Stimulated activated CD4-positive, alpha-beta T cell treated with anti-CD3 and anti-CD28 coated beads, Interleukin-15, amount 100 ng/mL, for 24 hours (primary cell): ENCODE data around the gene PPP1R9B.
A peak's percentile ranks its signal among the peaks of the same experiment; 100 is the strongest.

Experiments used
- DNase-seq: peaks from one replicate; pipeline ENCODE4 v3.0.0-alpha.2; 2020

PPP1R9B gene

DNA sequence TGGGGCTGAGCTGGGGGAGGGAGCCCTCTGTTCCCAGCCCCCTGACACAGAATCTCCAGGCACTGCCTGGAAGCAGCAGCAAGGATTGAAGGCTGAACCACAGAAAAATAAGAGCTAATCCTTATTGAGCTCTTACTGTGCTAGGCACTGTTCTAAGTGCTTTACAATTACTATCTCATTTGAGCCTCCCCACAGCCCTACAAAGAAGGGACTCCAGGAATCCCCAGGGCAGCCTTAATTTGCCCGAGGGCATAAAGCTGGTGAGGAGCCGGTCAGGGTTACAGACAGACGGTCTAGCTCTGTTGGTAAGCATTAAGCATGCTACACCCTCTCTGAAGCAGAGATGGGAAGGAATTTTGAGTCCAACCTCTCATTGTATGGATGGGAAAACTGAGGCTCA lies 27.5 kb downstream of the PPP1R9B start:
- no peak for DNase-seq

DNA sequence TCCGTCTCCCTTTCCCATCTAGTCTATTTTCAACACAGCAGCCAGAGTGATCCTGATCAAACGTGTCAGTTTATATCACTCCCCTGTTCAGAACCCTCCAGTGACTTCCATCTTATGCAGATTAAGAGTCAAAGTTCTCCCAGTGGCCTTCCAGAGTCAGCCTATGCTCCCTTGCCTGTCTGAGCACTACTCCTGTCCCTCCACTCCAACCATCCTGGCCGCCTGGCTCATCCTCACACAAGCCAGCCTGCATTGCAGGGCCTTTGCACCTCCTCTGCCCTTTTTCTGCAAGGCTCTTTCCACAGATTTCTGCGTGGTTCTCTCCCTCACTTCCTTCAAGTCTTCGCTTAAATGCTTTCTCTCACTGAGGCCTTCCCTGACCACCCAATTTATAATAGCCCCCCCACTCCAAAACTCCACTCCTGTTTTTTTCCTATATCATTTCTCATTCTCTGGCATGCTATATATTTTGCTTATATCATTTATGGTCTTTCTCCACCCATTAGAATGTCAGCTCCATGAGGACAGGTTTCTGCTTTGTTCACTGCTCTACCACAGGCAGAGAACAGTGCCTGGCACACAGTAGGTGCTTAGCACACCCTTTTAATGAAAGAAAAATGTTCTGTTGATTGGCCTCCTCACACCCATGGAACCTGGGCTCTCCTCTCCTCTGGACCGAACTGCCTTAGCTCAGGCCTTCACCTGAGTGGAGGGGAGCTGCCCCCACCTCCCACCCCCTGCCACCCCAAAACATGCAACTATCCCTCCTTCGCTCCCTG lies 29.8 kb downstream of the PPP1R9B start:
- DNase-seq = no peak

GRCh38 chr17:50118828-50119218 lies 31.7 kb downstream of the PPP1R9B start:
- no peak for DNase-seq

DNA sequence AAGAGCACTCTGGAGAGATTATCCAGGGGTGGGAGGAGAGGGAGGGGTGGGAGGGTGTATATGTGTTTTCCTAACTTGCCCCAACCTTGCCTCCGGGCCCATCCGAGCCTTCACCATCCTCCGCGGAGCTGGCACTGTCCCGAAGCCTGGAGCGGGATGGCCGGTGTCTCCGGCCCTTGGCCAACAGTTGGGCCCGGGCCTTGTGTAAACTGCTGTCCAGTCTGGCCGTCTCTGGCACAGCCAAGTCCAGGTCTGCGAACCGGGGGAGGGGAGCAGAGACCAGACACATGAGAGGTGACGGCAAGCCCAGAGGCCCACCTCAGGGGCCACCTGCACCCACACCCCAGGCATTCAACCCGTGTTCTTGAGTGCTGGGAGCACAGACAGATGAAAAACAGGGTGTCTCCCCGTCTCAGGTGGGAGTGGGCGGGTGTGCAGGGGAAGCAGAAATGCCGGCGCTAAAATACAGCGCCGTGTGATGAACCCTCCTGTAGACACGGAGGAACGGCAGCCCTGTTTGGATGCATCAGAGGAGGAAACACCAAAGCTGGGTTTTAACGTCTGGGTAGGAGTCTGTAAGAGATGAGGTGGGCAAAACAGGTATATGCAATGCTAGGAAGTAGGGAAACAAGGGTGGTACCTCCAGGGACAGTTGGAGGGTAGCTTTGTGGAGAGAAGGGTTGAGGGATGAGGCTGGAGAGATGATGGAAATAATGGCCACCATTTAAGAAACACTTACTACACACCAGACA lies 32.2 kb downstream of the PPP1R9B start:
- DNase-seq = no peak

- DNase-seq = peak; percentile 77
Observed at GRCh38 chr17:50117202-50118051, 33.0 kb downstream of the PPP1R9B start.

- no peak for DNase-seq
Observed at GRCh38 chr17:50115756-50116155, 34.7 kb downstream of the PPP1R9B start.

DNA sequence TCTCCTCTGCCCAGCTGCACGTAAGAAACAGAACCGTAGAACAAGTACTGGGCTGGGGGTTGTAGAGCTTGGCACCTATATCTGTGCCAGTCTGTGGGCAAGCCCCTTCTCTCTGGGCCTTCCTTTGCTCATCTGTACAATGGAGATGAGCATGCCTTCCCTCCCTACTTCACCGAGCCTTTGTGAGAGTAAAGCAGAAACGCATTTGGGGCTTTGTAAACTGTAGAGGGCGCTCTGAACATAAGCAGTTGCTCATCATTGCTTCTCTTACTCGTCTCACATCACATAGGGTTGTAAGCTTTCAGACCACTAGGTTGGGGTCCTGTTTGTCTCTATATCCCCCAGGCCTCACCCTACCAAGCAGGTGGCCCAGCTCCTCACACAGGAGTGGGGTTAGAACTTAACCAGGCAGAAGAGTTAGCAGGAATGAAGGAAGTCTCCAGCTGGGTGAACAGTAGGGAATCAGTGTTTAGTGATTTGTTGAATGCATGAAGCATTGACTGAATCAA lies 35.6 kb downstream of the PPP1R9B start:
- DNase-seq = peak; percentile 50

GRCh38 chr17:50114401-50114800 lies 36.1 kb downstream of the PPP1R9B start:
- DNase-seq = no peak

DNA sequence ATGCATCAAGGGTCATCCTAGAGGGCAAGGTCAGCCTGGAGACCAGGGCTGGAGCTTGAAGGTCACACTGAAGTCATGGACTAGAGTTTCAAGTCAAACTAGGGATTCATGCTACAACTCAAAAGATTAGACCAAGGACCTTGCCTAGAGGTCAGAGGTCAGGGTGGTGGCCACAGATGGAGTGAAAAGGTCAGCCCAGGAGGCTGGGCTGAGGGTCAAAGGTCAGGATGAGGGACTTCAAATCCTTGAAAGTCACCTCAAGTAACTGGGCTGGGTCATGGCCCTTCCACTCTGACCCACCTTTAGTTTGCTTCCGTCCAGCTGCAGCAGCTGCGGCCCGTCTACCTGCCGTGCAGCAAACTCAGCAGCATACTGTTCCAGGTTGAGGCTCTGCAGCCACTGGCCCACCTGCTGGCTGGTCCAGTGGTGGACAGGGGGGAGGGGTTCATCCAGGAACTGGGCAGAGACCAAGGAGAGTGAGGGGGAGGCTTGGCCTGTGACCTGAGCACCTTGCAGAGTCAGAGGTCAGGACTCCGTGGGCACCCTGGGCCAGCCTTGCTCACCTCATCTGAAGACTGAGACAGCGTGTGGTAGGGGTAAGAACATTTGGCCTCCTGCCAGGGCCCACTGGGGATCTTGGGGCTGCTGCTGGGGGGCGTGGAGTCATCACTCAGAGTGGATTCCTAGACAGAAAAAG lies 36.7 kb downstream of the PPP1R9B start:
- no peak for DNase-seq

GRCh38 chr17:50112694-50113093 lies 37.8 kb downstream of the PPP1R9B start:
- DNase-seq = no peak

DNA sequence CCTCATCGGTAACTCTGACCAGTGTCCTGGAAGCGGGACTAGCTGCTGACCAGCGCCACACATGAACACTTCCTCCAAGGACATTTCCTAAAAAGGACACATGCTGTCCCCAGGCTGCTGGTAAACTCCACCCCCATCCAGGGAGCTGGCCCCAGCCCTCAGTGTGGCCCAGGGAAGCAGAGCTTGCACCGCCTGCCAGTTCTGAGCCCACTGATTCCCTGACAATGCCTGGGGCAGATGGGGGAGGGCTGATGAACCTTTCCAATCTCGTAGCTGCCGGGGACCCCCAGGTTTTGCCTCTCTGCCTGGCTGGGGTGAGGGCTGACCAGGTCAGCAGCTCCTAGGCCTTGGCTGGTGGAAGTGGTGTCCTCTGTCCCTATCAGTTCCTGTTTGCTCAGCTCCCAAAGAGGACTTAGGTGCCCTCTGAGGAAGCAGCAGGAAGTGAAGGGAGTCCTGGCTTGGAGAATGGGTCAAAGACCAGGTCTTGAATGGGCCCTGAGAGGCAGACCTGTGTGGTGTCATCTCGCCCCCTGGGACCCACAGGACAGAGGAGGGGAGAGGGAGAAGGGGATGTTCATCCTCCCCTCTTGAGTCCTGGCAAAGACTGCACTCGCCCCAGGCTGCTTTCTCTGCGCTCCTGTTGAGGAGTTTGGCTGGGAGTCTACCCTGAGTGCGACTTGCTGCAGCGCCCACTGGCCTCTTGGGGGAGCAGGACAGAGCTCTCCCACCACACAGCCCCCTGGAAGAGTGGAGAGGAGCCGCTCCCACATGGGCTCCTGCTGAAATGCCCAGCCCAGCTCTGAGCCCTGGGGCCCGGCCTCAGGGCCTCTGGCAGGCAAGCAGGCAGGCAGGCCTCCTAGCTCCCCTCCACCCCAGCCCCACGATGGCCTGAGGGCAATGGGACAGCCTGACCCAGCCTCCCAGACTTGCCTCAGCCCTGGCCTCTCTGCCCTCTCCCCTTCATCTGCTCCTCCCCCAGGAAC lies 38.5 kb downstream of the PPP1R9B start:
- no peak for DNase-seq

DNA sequence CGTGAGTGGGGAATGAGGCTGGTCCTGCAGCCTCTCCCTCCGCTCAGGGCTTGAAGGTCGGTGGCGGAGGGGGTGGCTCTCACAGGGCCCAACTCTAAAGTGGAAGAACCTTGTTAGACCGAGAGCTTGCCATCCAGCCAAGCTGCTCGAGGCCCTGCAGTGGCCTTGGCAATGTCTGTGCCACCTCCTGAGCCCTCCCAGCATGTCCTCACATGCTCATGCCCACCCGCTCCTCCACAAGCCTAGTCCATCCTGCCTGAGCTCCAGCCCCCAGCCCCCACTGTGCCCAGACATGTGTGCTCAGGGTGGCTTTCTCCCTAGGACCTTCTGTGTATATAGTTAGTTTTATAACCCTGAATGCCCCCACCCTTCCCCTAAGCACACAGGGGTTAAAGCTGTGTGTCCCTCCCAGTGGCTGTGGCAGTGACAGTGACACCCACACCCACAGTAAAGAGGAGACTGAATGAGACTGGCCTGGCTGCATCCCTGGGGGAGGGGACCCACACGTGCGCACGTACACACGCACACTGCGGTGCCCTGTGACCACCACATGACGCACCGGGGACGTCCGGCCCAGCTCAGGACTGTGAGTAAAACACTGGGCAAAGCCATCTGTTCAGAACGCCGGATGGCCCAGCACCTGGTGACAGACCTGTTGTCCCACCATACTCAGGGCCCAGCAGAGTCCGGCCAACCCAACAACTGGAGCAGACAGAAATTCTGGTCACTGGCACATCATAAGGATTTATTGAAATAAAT lies 39.7 kb downstream of the PPP1R9B start:
- no peak for DNase-seq

- DNase-seq = no peak
Observed at GRCh38 chr17:50109785-50110184, 40.7 kb downstream of the PPP1R9B start.

- no peak for DNase-seq
Observed at GRCh38 chr17:50109207-50109606, 41.3 kb downstream of the PPP1R9B start.

DNA sequence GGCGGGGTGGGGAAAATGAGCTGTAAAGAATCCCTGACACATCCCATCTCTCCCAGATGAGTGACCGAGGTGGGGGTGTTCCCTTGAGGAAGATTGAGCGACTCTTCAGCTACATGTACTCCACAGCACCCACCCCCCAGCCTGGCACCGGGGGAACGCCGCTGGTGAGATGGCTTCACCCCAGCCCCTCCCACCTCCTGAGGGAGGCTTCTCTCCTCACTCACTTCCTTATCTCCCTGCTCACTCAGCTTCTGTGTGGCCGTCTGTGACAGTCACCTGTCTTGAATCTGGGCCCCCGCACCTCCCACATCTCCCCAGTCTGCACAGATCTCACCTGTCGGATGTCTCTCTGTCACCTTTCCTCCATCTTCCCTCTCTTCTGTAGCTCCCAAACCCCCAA lies 41.9 kb downstream of the PPP1R9B start:
- no peak for DNase-seq

- no peak for DNase-seq
Observed at GRCh38 chr17:50107790-50108414, 42.6 kb downstream of the PPP1R9B start.

- no peak for DNase-seq
Observed at GRCh38 chr17:50106393-50107131, 43.9 kb downstream of the PPP1R9B start.

GRCh38 chr17:50105811-50106210 lies 44.7 kb downstream of the PPP1R9B start:
- DNase-seq = no peak

- no peak for DNase-seq
Observed at GRCh38 chr17:50103941-50104340, 46.5 kb downstream of the PPP1R9B start.
